H7 (cell line): Measurements from ENCODE around the gene CSF3. TPM values are rescaled to one million over a fixed set of nuclear protein-coding genes. Genes with fewer than 3 reads are reported as not detected.
"Not testable (repeated sequence)": the region's sequence is repeated elsewhere in the genome, so short reads cannot be mapped to it uniquely, and the experiment has no call there.

Experiments used
- DNase-seq: peaks from one replicate; pipeline ENCODE4 v3.0.0; 2012
- H3K27me3 ChIP-seq: 2 replicates; pipeline ENCODE4 v1.6.0; 2011; ENCODE audit warnings: mild to moderate bottlenecking, low read length; ENCODE audit not compliant: control insufficient read depth, insufficient read depth
- H3K36me3 ChIP-seq: replicated peaks from 2 replicates; pipeline ENCODE4 v1.5.1; 2011; ENCODE audit warnings: low read length; ENCODE audit not compliant: control insufficient read depth, insufficient read depth
- H3K4me3 ChIP-seq: 2 replicates; pipeline ENCODE4 v1.5.1; 2011; ENCODE audit warnings: low read depth, mild to moderate bottlenecking, control low read depth, low read length, moderate library complexity; ENCODE audit not compliant: insufficient read depth
- total RNA-seq: library from RNA; depleted of rRNA; stranded (reverse); fragments of >200 nt; shearing (Covaris generic); gene quantifications from 2 replicates; pipeline ENCODE4 v1.2.3, GENCODE V29; 2014

Gene CSF3
- total RNA-seq, 1 experiment from 2014 or later, result 0.28 TPM

GRCh38 chr17:40012017-40012647, 3.1 kb upstream of the CSF3 start:
- H3K4me3 ChIP-seq, DNase-seq: not testable (repeated sequence)

DNA sequence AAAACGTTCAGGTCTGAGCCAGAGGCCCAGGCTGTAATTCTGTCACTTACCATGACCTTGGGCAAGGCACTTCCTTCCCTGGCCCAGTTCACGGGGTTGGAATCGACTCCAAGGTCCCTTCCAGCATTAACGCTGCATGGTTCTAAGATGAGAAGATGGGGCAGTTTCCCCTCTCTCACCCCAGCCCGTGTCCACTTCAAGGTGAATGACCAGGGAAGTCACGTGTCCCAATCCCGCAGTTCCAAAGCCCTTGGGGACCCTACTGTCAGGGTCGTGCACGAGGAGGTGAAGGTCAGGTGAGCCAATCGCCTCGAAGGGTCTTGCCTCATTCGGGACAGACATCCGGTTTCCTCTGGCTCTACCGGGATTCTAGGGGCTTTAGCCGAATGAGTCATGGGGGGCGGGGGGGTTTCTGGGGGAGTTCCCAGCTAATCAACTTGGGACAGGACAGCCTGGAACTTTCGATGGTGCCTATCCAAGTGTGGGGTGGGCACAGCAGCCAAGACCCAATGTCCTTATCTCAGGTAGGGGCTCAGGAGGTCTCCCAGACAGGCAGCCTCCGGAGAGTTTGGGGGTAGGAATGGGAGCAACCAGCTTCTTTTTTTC, 762 bp upstream of the CSF3 start:
- peak; percentile 63 for DNase-seq

More at GRCh38 chr17:40012017-40012647, 3.1 kb upstream of the CSF3 start:
- not testable (repeated sequence) for H3K27me3 ChIP-seq, H3K36me3 ChIP-seq

GRCh38 chr17:40015998-40016985, 1.1 kb downstream of the CSF3 start:
- Histone ChIP-seq H3K27me3 (no peaks in the 10 kb centered on the region), H3K4me3 (no peak overlapping the region)
- peak; percentile 54 for DNase-seq

More for the DNA sequence above, 762 bp upstream of the CSF3 start:
- peaks cover under 1% of the 10 kb centered on the region; the same call in 1 of the 2 replicates for H3K36me3 ChIP-seq
- H3K27me3 ChIP-seq, result no peaks in the 10 kb centered on the region
- no peak overlapping the region for H3K4me3 ChIP-seq

GRCh38 chr17:40017422-40018080, 2.3 kb downstream of the CSF3 start:
- Histone ChIP-seq H3K4me3 (no peak overlapping the region), H3K27me3 (no peaks in the 10 kb centered on the region)
- peak; percentile 43 for DNase-seq

More at GRCh38 chr17:40015998-40016985, 1.1 kb downstream of the CSF3 start:
- peaks cover 4% of the 10 kb centered on the region for H3K36me3 ChIP-seq

GRCh38 chr17:40018211-40019121, 3.2 kb downstream of the CSF3 start:
- H3K4me3 ChIP-seq, result no peak overlapping the region
- peak; percentile 95 for DNase-seq

More at GRCh38 chr17:40017422-40018080, 2.3 kb downstream of the CSF3 start:
- peaks cover 9% of the 10 kb centered on the region for H3K36me3 ChIP-seq

DNA sequence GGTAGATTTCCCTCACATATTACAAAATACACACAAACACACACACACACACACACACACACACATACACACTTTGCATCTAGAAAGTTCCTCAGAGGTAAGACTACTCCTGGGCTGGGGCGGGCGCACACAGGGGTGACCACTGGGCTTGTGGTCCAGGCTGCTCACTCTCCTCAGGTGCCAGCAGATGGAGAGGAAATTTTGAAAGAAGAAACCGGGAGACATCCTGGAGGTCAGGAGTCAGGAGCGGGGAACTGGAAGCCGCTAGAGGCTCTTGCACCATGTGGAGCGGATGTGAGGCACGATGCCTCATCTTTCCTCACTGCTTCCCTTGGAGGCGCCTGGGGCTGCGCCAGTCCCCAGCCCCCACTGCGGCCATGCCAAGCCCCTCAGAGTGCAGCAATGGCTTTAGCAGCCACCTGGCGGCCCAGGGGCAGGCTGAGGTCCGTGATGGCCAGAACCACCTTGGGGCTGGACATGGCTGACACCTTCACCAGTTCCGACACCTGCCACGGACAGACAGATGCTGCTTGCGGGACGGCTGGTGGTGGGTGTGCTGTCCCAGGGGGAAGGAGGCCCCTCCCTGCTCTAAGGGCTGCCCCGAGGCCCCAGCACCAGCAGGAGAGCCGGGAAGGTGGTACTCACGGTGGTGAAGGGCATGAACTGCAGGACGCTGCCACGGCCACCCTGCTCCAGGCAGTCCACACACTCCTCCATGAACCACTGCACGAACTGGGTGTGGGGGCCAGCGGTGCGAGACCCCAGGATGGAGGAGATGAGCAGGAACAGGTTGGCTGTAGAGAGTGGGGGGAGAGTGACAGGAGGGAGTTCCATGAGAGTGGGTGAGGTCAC, 4.1 kb downstream of the CSF3 start:
- H3K4me3 ChIP-seq, result no peak overlapping the region
- H3K27me3 ChIP-seq, result no peaks in the 10 kb centered on the region
- H3K36me3 ChIP-seq, result peaks cover 13% of the 10 kb centered on the region
- peak; percentile 80 for DNase-seq

More at GRCh38 chr17:40018211-40019121, 3.2 kb downstream of the CSF3 start:
- H3K27me3 ChIP-seq, result no peaks in the 10 kb centered on the region
- H3K36me3 ChIP-seq, result peaks cover 13% of the 10 kb centered on the region

DNA sequence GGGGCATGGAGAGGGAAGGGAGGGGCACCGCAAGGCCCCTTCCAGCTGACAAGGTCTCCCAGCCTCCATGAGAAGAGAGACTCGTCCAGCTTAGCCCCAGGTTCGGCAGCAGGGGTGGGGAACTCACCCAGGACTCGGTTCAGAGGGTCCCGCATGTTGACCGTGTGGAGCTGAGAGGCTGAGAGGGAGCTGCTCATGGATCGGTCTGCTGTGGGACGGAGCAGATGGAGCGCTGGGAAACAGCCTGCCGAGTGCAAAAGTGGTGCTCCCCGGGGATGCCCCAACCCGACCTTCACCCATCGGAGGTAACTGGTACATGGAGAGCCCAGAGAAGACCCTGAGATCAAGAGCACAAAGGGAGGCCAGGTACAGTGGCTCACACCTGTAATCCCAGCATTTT, 4.9 kb downstream of the CSF3 start:
- Histone ChIP-seq H3K4me3 (no peak overlapping the region), H3K36me3 (peaks cover 13% of the 10 kb centered on the region), H3K27me3 (no peaks in the 10 kb centered on the region)
- DNase-seq, result peak; percentile 35

- Histone ChIP-seq H3K27me3 (no peaks in the 10 kb centered on the region), H3K36me3 (peaks cover 22% of the 10 kb centered on the region), H3K4me3 (no peak overlapping the region)
- DNase-seq, result peak; percentile 28
These were observed 6.3 kb downstream of the CSF3 start for GRCh38 chr17:40021451-40021971.

GRCh38 chr17:40022497-40022896, 7.3 kb downstream of the CSF3 start:
- Histone ChIP-seq H3K27me3 (no peaks in the 10 kb centered on the region), H3K36me3 (peaks cover 23% of the 10 kb centered on the region), H3K4me3 (no peak overlapping the region)
- DNase-seq, result no peak

DNA sequence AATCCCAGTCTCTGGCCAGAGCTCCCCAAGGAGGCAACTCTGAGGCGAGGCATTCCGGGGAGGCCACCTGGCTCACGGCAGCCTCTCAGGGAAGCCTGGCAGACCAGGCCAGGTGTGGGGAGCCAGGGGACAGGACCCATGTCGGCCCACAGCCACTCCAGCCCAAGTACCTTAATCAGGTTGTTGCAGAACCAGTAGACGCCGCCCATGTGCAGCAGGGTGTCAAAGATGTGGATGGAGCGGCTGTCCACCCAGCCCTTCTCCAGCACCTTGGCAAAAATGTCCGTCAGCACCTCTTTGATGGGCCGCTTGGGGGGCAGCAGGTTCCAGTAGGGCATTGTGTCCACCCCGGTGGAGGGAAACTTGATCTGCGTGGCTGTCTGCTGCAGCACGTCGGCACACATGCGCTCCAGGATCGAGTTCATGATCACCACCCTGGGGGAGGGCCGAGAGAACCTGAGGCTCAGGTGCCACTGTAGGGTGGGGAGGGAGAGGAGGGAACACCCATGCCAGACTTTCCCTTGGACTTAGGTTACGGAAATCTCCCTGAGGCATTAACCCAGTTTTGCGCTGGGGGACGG, 7.8 kb downstream of the CSF3 start:
- Histone ChIP-seq H3K36me3 (peaks cover 23% of the 10 kb centered on the region), H3K27me3 (no peaks in the 10 kb centered on the region), H3K4me3 (no peak overlapping the region)
- peak; percentile 30 for DNase-seq

DNA sequence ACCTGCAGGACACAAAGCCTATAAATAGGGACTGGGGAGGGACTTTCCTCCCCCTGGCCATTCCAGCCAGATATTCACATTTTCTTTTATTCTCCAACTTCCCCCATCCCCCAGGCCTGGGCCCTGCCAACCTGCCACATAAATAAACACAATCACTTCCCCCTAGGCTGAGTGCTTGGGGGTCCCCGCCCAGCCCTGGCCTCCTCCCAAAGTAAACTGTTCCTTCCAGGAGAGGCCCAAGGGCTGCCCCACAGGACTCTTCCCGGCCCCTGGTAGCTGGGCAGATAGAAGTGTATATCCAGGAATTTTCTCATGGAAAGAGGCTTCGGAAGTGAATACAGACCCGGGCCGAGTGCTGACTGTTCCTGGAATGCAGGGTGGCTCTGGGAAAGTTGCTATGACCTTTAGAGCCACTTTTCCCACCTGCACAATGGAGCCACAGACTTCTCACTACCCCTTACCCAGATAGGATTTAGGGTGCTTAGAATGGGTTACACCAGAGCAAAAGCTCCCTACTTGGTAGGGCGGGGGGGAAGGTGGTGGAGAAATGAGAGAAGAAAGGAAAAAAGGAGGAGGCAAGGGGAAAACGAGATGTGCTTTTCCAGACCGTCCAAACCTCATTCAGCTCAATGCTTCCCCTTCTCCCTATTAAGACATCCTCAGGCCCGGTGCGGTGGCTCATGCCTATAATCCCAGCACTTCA, 8.5 kb downstream of the CSF3 start:
- no peaks in the 10 kb centered on the region for H3K27me3 ChIP-seq
- peak; percentile 19 for DNase-seq
- peaks cover 25% of the 10 kb centered on the region for H3K36me3 ChIP-seq
- no peak overlapping the region for H3K4me3 ChIP-seq

- no peak for DNase-seq
- Histone ChIP-seq H3K27me3 (no peaks in the 10 kb centered on the region), H3K4me3 (no peak overlapping the region), H3K36me3 (peaks cover 30% of the 10 kb centered on the region)
These were observed 9.7 kb downstream of the CSF3 start for GRCh38 chr17:40024901-40025300.
